Endothelial cell of umbilical vein (primary cell): ENCODE measurements around the gene FYN. TPM values are rescaled to one million over a fixed set of nuclear protein-coding genes. Genes with fewer than 3 reads are reported as not detected.

Source experiments
- BruUV-seq: library from RNA; stranded (reverse); fragments of 400-500 nt; replicated peaks from 2 replicates; lab custom pipeline; 2021; lab: Mats Ljungman, UMichigan
- CTCF ChIA-PET: fragments of 300-600, 350-600 bp; sonication (Branson Sonifier 250); formaldehyde crosslinking; loops from one replicate; lab custom pipeline; 2021; ENCODE audit warnings: antibody characterized with exemption, inconsistent platforms; lab: Charles Lee
- POLR2A ChIA-PET: fragments of 300-600, 350-600 bp; sonication (Branson Sonifier 250); formaldehyde crosslinking; loops from one replicate; lab custom pipeline; 2021; ENCODE audit warnings: antibody characterized with exemption, inconsistent platforms; lab: Charles Lee
- DNase-seq: peaks from one replicate; pipeline ENCODE4 v3.0.0-alpha.2; 2011; ENCODE audit warnings: low read depth, low spot score
- FAIRE-seq: peaks from 2 replicates; lab custom pipeline; 2011; peaks lifted over from hg19 to GRCh38; lab: Jason Lieb, UNC
- H2AFZ ChIP-seq: 2 replicates; pipeline ENCODE4 v1.6.0; 2012; ENCODE audit warnings: low read depth, low read length, control low read depth, inconsistent platforms
- H3K27ac ChIP-seq: 2 replicates; pipeline ENCODE4 v1.5.1; 2011; ENCODE audit warnings: low read depth, mild to moderate bottlenecking, control low read depth, low read length, moderate library complexity; ENCODE audit not compliant: insufficient read depth
- H3K27me3 ChIP-seq, 2 experiments: 2 replicates each; pipeline versions ENCODE4 v1.6.0 to v1.6.1; 2011; ENCODE audit warnings: low read length in 2 of 2, mixed read lengths in 1 of 2; ENCODE audit not compliant: control insufficient read depth in 2 of 2, insufficient read depth in 2 of 2
- H3K36me3 ChIP-seq, 2 experiments: 2 replicates in 1 of 2; 3 replicates in 1 of 2; pipeline ENCODE4 v1.5.1; 2011; ENCODE audit warnings: low read length in 2 of 2, mild to moderate bottlenecking in 1 of 2, moderate library complexity in 1 of 2; ENCODE audit not compliant: control insufficient read depth in 2 of 2, insufficient read depth in 2 of 2; ENCODE audit errors: extremely low read depth in 1 of 2
- H3K4me1 ChIP-seq: 3 replicates; pipeline ENCODE4 v1.5.1; 2011; ENCODE audit warnings: mild to moderate bottlenecking, low read length; ENCODE audit not compliant: control insufficient read depth, insufficient read depth; ENCODE audit errors: extremely low read depth
- H3K4me2 ChIP-seq: 2 replicates; pipeline ENCODE4 v1.6.1; 2011; ENCODE audit warnings: low read length, control low read depth, mixed read lengths; ENCODE audit not compliant: insufficient read depth
- H3K4me3 ChIP-seq, 3 experiments: fragments of 200-600 bp in 1 of 3; sonication (generic), shearing (Covaris generic) in 1 of 3; replicated peaks in 1 of 3; 2 replicates each; pipeline ENCODE4 v1.5.1; 2011 to 2016; ENCODE audit warnings: control low read depth in 3 of 3, low read length in 3 of 3, mild to moderate bottlenecking in 2 of 3, inconsistent platforms in 1 of 3, low read depth in 1 of 3, moderate library complexity in 1 of 3; ENCODE audit not compliant: insufficient read depth in 1 of 3
- H3K79me2 ChIP-seq: 2 replicates; pipeline ENCODE4 v1.6.0; 2012; ENCODE audit warnings: low read length, inconsistent platforms; ENCODE audit not compliant: control insufficient read depth, insufficient read depth
- H3K9ac ChIP-seq: replicated peaks from 2 replicates; pipeline ENCODE3; 2011; ENCODE audit warnings: low read length, control low read depth; ENCODE audit not compliant: insufficient read depth; ENCODE audit errors: extremely low read depth
- H3K9me1 ChIP-seq: replicated peaks from 3 replicates; pipeline ENCODE4 v1.6.0; 2011; ENCODE audit warnings: mild to moderate bottlenecking, low read length; ENCODE audit not compliant: control insufficient read depth, insufficient read depth; ENCODE audit errors: extremely low read depth
- H3K9me3 ChIP-seq: replicated peaks from 2 replicates; pipeline ENCODE4 v1.5.1; 2012; ENCODE audit warnings: low read length, inconsistent platforms; ENCODE audit not compliant: control insufficient read depth, insufficient read depth
- H4K20me1 ChIP-seq: replicated peaks from 2 replicates; pipeline ENCODE3; 2011; ENCODE audit warnings: mild to moderate bottlenecking, low read length; ENCODE audit not compliant: control insufficient read depth, insufficient read depth; ENCODE audit errors: extremely low read depth
- CTCF ChIP-seq, 2 donors: IDR thresholded peaks; 1 replicate in 1 of 2; 2 replicates in 1 of 2; pipeline ENCODE4 v1.5.1; 2011; ENCODE audit warnings: low read length in 2 of 2, mild to moderate bottlenecking in 2 of 2, moderate library complexity in 2 of 2, control low read depth in 1 of 2, inconsistent platforms in 1 of 2, low read depth in 1 of 2; ENCODE audit not compliant: insufficient read depth in 1 of 2; ENCODE audit errors: extremely low read depth in 1 of 2
- EZH2 ChIP-seq: IDR thresholded peaks from 2 replicates; pipeline ENCODE4 v1.6.1; 2012; ENCODE audit warnings: borderline replicate concordance, low read depth, mild to moderate bottlenecking, moderate library complexity, low read length, inconsistent platforms; ENCODE audit not compliant: severe bottlenecking
- FOS ChIP-seq: IDR thresholded peaks from 2 replicates; pipeline ENCODE4 v1.6.1; 2011; ENCODE audit warnings: mild to moderate bottlenecking, low read length, moderate library complexity, borderline replicate concordance; ENCODE audit not compliant: insufficient read depth
- GATA2 ChIP-seq: IDR thresholded peaks from 2 replicates; pipeline ENCODE4 v1.7.0; 2011; ENCODE audit warnings: low read depth, mild to moderate bottlenecking, moderate library complexity, mixed read lengths, low read length; ENCODE audit not compliant: insufficient read length, insufficient read depth
- JUN ChIP-seq: IDR thresholded peaks from 2 replicates; pipeline ENCODE4 v1.6.1; 2011; ENCODE audit warnings: borderline replicate concordance, low read depth; ENCODE audit not compliant: insufficient read length, insufficient read depth
- MAX ChIP-seq: IDR thresholded peaks from 2 replicates; pipeline ENCODE4 v1.6.1; 2011; ENCODE audit not compliant: insufficient read depth, insufficient read length
- MYC ChIP-seq: IDR thresholded peaks from one replicate; pipeline ENCODE4 v1.6.1; 2011; ENCODE audit warnings: mild to moderate bottlenecking, low read depth, low read length
- POLR2A ChIP-seq: IDR thresholded peaks from 2 replicates; pipeline ENCODE4 v1.6.1; 2012; ENCODE audit warnings: low read depth, mild to moderate bottlenecking, control low read depth, low read length
- POLR2AphosphoS5 ChIP-seq: IDR thresholded peaks from 2 replicates; pipeline ENCODE4 v1.6.1; 2012; ENCODE audit warnings: low read depth, mild to moderate bottlenecking, control low read depth, low read length, moderate library complexity; ENCODE audit not compliant: insufficient read depth
- dilution Hi-C: fragments of 300-500 bp; cut with MboI; formaldehyde crosslinking; loops from one replicate; pipeline ENCODE4 v1.15.0; 2019; ENCODE audit warnings: low sequenced_read_pairs; ENCODE audit not compliant: extremely low pct_ligation_motif_present
- intact Hi-C: fragments of 100-400 bp; cut with micrococcal nuclease; formaldehyde crosslinking; loops from one replicate; pipeline ENCODE4 v1.10.0; 2022
- polyA plus RNA-seq, 4 experiments: library from polyadenylated mRNA; depleted of rRNA in 3 of 4; stranded (reverse) in 3 of 4; unstranded in 1 of 4; fragments of >200 nt; gene quantifications; 2 replicates each; pipeline versions ENCODE4 v1.2.1 to v1.2.3, GENCODE V29; 2011 to 2012; ENCODE audit warnings: missing spikeins in 1 of 4
- total RNA-seq: library from RNA; stranded (reverse); gene quantifications from 2 replicates; pipeline ENCODE4 v1.2.3, GENCODE V29; 2021

FYN gene
- total and polyA plus RNA-seq, 2 donors (not counting 3 experiments of a cell fraction or from before 2014, with no cell fraction given) = 69.0 to 143 TPM

GRCh38 chr6:111710439-111710838, 162.8 kb downstream of the FYN start:
- Histone ChIP-seq H3K4me3 (no peak overlapping the region), H3K79me2 (no peaks in the 10 kb centered on the region), H4K20me1 (no peaks in the 10 kb centered on the region), H3K27ac (peak overlapping the region; percentile 26), H3K27me3 (no peaks in the 10 kb centered on the region), H3K4me2 (peak overlapping the region; percentile 63), H3K4me1 (peaks cover 4% of the 10 kb centered on the region), H3K9me3 (no peaks in the 10 kb centered on the region), H2AFZ (peak overlapping the region; percentile 47), H3K9ac (peak overlapping the region; percentile 39), H3K36me3 (peaks cover 2 to 13% of the 10 kb centered on the region in 2 experiments), H3K9me1 (no peaks in the 10 kb centered on the region)
- intact Hi-C loops (loop anchor here (1.0 to 5.0 kb wide), 5 partner anchors 92 to 333 kb away; no protein-coding TSS in a partner anchor), dilution Hi-C loops (no loop called here)
- BruUV-seq = no TSS peak
- CTCF ChIA-PET = interaction anchor here (0.6 to 3.2 kb wide), 38 partner anchors 11 to 377 kb away, joined by 3 to 56 read pairs (median 5); partner anchors contain the start of genes FAM229B, FYN and TUBE1
- TF ChIP-seq POLR2A = no peak
- no peak for TF ChIP-seq CTCF (IDR thresholded peaks at IDR 0.05; ENCODE audit: extremely low read depth in 1 of 2, insufficient read depth in 1 of 2, low read depth in 1 of 2, low read length in 2 of 2)
- TF ChIP-seq GATA2 = no peak
- TF ChIP-seq MYC = no peak
- no peak for TF ChIP-seq EZH2
- TF ChIP-seq MAX = no peak
- no peak for TF ChIP-seq POLR2AphosphoS5
- no peak for TF ChIP-seq FOS
- no peak for TF ChIP-seq JUN
- POLR2A ChIA-PET = no interaction called here
- no peak for FAIRE-seq
- DNase-seq = no peak
